ENCODE data around the gene DNAJC6. TPM values are rescaled to one million over a fixed set of nuclear protein-coding genes. Genes with fewer than 3 reads are reported as not detected.

DNAJC6 gene
- total and polyA plus RNA-seq, 2 donors: 0.82 to 1.2 TPM

- DNase-seq (ENCODE audit: low read depth in 6 of 9, low spot score in 9 of 9): no peak
- Histone ChIP-seq H3K27ac (ENCODE audit: low read depth in 1 of 2, low read length in 1 of 2) (no peak overlapping the region), H3K4me3 (ENCODE audit: low read length in 2 of 2) (no peak overlapping the region), H3K4me1 (ENCODE audit: control insufficient read depth in 2 of 2, insufficient read depth in 2 of 2, low read length in 2 of 2) (no peaks in the 10 kb centered on the region), H3K27me3 (ENCODE audit: control insufficient read depth in 2 of 2, insufficient read depth in 1 of 2, low read length in 1 of 2) (no peaks in the 10 kb centered on the region), H3K9me3 (ENCODE audit: control insufficient read depth in 2 of 2, insufficient read depth in 1 of 2, low read length in 1 of 2) (no peaks in the 10 kb centered on the region), H3K36me3 (ENCODE audit: control insufficient read depth in 2 of 2, insufficient read depth in 2 of 2, low read length in 1 of 2) (no peaks in the 10 kb centered on the region)
- WGBS: 98% methylated on average over 3 of the region's 3 CpGs
These were observed 92.3 kb downstream of the DNAJC6 start for GRCh38 chr1:65401612-65402011.

- Histone ChIP-seq H3K27me3 (ENCODE audit: control insufficient read depth in 2 of 2, insufficient read depth in 1 of 2, low read length in 1 of 2) (no peaks in the 10 kb centered on the region), H3K36me3 (ENCODE audit: control insufficient read depth in 2 of 2, insufficient read depth in 2 of 2, low read length in 1 of 2) (no peaks in the 10 kb centered on the region), H3K27ac (ENCODE audit: low read depth in 1 of 2, low read length in 1 of 2) (no peak overlapping the region), H3K4me3 (ENCODE audit: low read length in 2 of 2) (no peak overlapping the region), H3K9me3 (ENCODE audit: control insufficient read depth in 2 of 2, insufficient read depth in 1 of 2, low read length in 1 of 2) (no peaks in the 10 kb centered on the region), H3K4me1 (ENCODE audit: control insufficient read depth in 2 of 2, insufficient read depth in 2 of 2, low read length in 2 of 2) (no peaks in the 10 kb centered on the region)
- no peak for DNase-seq (ENCODE audit: low read depth in 6 of 9, low spot score in 9 of 9)
These were observed 95.6 kb downstream of the DNAJC6 start for GRCh38 chr1:65404941-65405340.

GRCh38 chr1:65407877-65408276 lies 98.5 kb downstream of the DNAJC6 start:
- no peaks in the 10 kb centered on the region for H3K27me3 ChIP-seq (ENCODE audit: control insufficient read depth in 2 of 2, insufficient read depth in 1 of 2, low read length in 1 of 2)
- WGBS: 93% methylated on average over 2 of the region's 2 CpGs

GRCh38 chr1:65409314-65409713 lies 100.0 kb downstream of the DNAJC6 start:
- no peaks in the 10 kb centered on the region for H3K9me3 ChIP-seq (ENCODE audit: control insufficient read depth in 2 of 2, insufficient read depth in 1 of 2, low read length in 1 of 2)
- no peak overlapping the region for H3K4me3 ChIP-seq (ENCODE audit: low read length in 2 of 2)

More at GRCh38 chr1:65407877-65408276, 98.5 kb downstream of the DNAJC6 start:
- Histone ChIP-seq H3K4me1 (ENCODE audit: control insufficient read depth in 2 of 2, insufficient read depth in 2 of 2, low read length in 2 of 2) (no peaks in the 10 kb centered on the region), H3K9me3 (ENCODE audit: control insufficient read depth in 2 of 2, insufficient read depth in 1 of 2, low read length in 1 of 2) (no peaks in the 10 kb centered on the region), H3K36me3 (ENCODE audit: control insufficient read depth in 2 of 2, insufficient read depth in 2 of 2, low read length in 1 of 2) (no peaks in the 10 kb centered on the region), H3K4me3 (ENCODE audit: low read length in 2 of 2) (no peak overlapping the region), H3K27ac (ENCODE audit: low read depth in 1 of 2, low read length in 1 of 2) (no peak overlapping the region)
- DNase-seq (ENCODE audit: low read depth in 6 of 9, low spot score in 9 of 9): no peak

GRCh38 chr1:65409816-65410326 lies 100.5 kb downstream of the DNAJC6 start:
- Histone ChIP-seq H3K27ac (ENCODE audit: low read depth in 1 of 2, low read length in 1 of 2) (no peak overlapping the region), H3K4me1 (ENCODE audit: control insufficient read depth in 2 of 2, insufficient read depth in 2 of 2, low read length in 2 of 2) (no peaks in the 10 kb centered on the region), H3K27me3 (ENCODE audit: control insufficient read depth in 2 of 2, insufficient read depth in 1 of 2, low read length in 1 of 2) (no peaks in the 10 kb centered on the region), H3K36me3 (ENCODE audit: control insufficient read depth in 2 of 2, insufficient read depth in 2 of 2, low read length in 1 of 2) (no peaks in the 10 kb centered on the region), H3K9me3 (ENCODE audit: control insufficient read depth in 2 of 2, insufficient read depth in 1 of 2, low read length in 1 of 2) (no peaks in the 10 kb centered on the region), H3K4me3 (ENCODE audit: low read length in 2 of 2) (no peak overlapping the region)
- DNase-seq (ENCODE audit: low read depth in 6 of 9, low spot score in 9 of 9): no peak
- 97% methylated on average over 4 of the region's 4 CpGs for WGBS

More at GRCh38 chr1:65409314-65409713, 100.0 kb downstream of the DNAJC6 start:
- no peaks in the 10 kb centered on the region for H3K36me3 ChIP-seq (ENCODE audit: control insufficient read depth in 2 of 2, insufficient read depth in 2 of 2, low read length in 1 of 2)
- H3K4me1 ChIP-seq (ENCODE audit: control insufficient read depth in 2 of 2, insufficient read depth in 2 of 2, low read length in 2 of 2): no peaks in the 10 kb centered on the region
- 82% methylated on average over 1 of the region's 1 CpG for WGBS
- H3K27me3 ChIP-seq (ENCODE audit: control insufficient read depth in 2 of 2, insufficient read depth in 1 of 2, low read length in 1 of 2): no peaks in the 10 kb centered on the region
- no peak overlapping the region for H3K27ac ChIP-seq (ENCODE audit: low read depth in 1 of 2, low read length in 1 of 2)
- no peak for DNase-seq (ENCODE audit: low read depth in 6 of 9, low spot score in 9 of 9)

GRCh38 chr1:65412256-65412983 lies 103.1 kb downstream of the DNAJC6 start:
- DNase-seq (ENCODE audit: low read depth in 6 of 9, low spot score in 9 of 9): no peak
- H3K4me1 ChIP-seq (ENCODE audit: control insufficient read depth in 2 of 2, insufficient read depth in 2 of 2, low read length in 2 of 2): no peaks in the 10 kb centered on the region
- no peak overlapping the region for H3K27ac ChIP-seq (ENCODE audit: low read depth in 1 of 2, low read length in 1 of 2)
- no peaks in the 10 kb centered on the region for H3K36me3 ChIP-seq (ENCODE audit: control insufficient read depth in 2 of 2, insufficient read depth in 2 of 2, low read length in 1 of 2)
- no peak overlapping the region for H3K4me3 ChIP-seq (ENCODE audit: low read length in 2 of 2)
- no peaks in the 10 kb centered on the region for H3K9me3 ChIP-seq (ENCODE audit: control insufficient read depth in 2 of 2, insufficient read depth in 1 of 2, low read length in 1 of 2)
- WGBS: 96% methylated on average over 4 of the region's 4 CpGs
- no peaks in the 10 kb centered on the region for H3K27me3 ChIP-seq (ENCODE audit: control insufficient read depth in 2 of 2, insufficient read depth in 1 of 2, low read length in 1 of 2)

GRCh38 chr1:65412984-65413375 lies 103.6 kb downstream of the DNAJC6 start:
- Histone ChIP-seq H3K36me3 (ENCODE audit: control insufficient read depth in 2 of 2, insufficient read depth in 2 of 2, low read length in 1 of 2) (no peaks in the 10 kb centered on the region), H3K27me3 (ENCODE audit: control insufficient read depth in 2 of 2, insufficient read depth in 1 of 2, low read length in 1 of 2) (no peaks in the 10 kb centered on the region), H3K4me3 (ENCODE audit: low read length in 2 of 2) (no peak overlapping the region), H3K27ac (ENCODE audit: low read depth in 1 of 2, low read length in 1 of 2) (no peak overlapping the region), H3K9me3 (ENCODE audit: control insufficient read depth in 2 of 2, insufficient read depth in 1 of 2, low read length in 1 of 2) (no peaks in the 10 kb centered on the region), H3K4me1 (ENCODE audit: control insufficient read depth in 2 of 2, insufficient read depth in 2 of 2, low read length in 2 of 2) (no peaks in the 10 kb centered on the region)
- DNase-seq (ENCODE audit: low read depth in 6 of 9, low spot score in 9 of 9): no peak
- 97% methylated on average over 3 of the region's 3 CpGs for WGBS

GRCh38 chr1:65414538-65414937 lies 105.2 kb downstream of the DNAJC6 start:
- DNase-seq (ENCODE audit: low read depth in 6 of 9, low spot score in 9 of 9): no peak
- H3K27ac ChIP-seq (ENCODE audit: low read depth in 1 of 2, low read length in 1 of 2): no peak overlapping the region
- peaks cover 0 to 1% of the 10 kb centered on the region in 2 donors for H3K4me1 ChIP-seq (ENCODE audit: control insufficient read depth in 2 of 2, insufficient read depth in 2 of 2, low read length in 2 of 2)
- 97% methylated on average over 4 of the region's 4 CpGs for WGBS
- no peak overlapping the region for H3K4me3 ChIP-seq (ENCODE audit: low read length in 2 of 2)
- no peaks in the 10 kb centered on the region for H3K27me3 ChIP-seq (ENCODE audit: control insufficient read depth in 2 of 2, insufficient read depth in 1 of 2, low read length in 1 of 2)
- no peaks in the 10 kb centered on the region for H3K9me3 ChIP-seq (ENCODE audit: control insufficient read depth in 2 of 2, insufficient read depth in 1 of 2, low read length in 1 of 2)
- H3K36me3 ChIP-seq (ENCODE audit: control insufficient read depth in 2 of 2, insufficient read depth in 2 of 2, low read length in 1 of 2): no peaks in the 10 kb centered on the region

- Histone ChIP-seq H3K9me3 (ENCODE audit: control insufficient read depth in 2 of 2, insufficient read depth in 1 of 2, low read length in 1 of 2) (peaks cover 0 to 2% of the 10 kb centered on the region in 2 donors), H3K4me3 (ENCODE audit: low read length in 2 of 2) (no peak overlapping the region), H3K27ac (ENCODE audit: low read depth in 1 of 2, low read length in 1 of 2) (no peak overlapping the region), H3K4me1 (ENCODE audit: control insufficient read depth in 2 of 2, insufficient read depth in 2 of 2, low read length in 2 of 2) (peaks cover 0 to 3% of the 10 kb centered on the region in 2 donors), H3K27me3 (ENCODE audit: control insufficient read depth in 2 of 2, insufficient read depth in 1 of 2, low read length in 1 of 2) (no peaks in the 10 kb centered on the region), H3K36me3 (ENCODE audit: control insufficient read depth in 2 of 2, insufficient read depth in 2 of 2, low read length in 1 of 2) (no peaks in the 10 kb centered on the region)
- 100% methylated on average over 1 of the region's 1 CpG for WGBS
- no peak for DNase-seq (ENCODE audit: low read depth in 6 of 9, low spot score in 9 of 9)
These were observed 107.4 kb downstream of the DNAJC6 start for GRCh38 chr1:65416767-65417166.
